ENCODE measurements around the gene KLF16. TPM values are rescaled to one million over a fixed set of nuclear protein-coding genes. Genes with fewer than 3 reads are reported as not detected.

KLF16 gene
- total and polyA plus RNA-seq, 2 donors from 2014 or later: 10.4 to 22.2 TPM

GRCh38 chr19:1817553-1818179 lies 45.7 kb downstream of the KLF16 start:
- TF ChIP-seq, protein P1, sequence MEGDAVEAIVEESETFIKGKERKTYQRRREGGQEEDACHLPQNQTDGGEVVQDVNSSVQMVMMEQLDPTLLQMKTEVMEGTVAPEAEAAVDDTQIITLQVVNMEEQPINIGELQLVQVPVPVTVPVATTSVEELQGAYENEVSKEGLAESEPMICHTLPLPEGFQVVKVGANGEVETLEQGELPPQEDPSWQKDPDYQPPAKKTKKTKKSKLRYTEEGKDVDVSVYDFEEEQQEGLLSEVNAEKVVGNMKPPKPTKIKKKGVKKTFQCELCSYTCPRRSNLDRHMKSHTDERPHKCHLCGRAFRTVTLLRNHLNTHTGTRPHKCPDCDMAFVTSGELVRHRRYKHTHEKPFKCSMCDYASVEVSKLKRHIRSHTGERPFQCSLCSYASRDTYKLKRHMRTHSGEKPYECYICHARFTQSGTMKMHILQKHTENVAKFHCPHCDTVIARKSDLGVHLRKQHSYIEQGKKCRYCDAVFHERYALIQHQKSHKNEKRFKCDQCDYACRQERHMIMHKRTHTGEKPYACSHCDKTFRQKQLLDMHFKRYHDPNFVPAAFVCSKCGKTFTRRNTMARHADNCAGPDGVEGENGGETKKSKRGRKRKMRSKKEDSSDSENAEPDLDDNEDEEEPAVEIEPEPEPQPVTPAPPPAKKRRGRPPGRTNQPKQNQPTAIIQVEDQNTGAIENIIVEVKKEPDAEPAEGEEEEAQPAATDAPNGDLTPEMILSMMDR (IDR thresholded peaks at IDR 0.05; ENCODE audit: borderline replicate concordance, extremely low read depth, insufficient read depth): no peak
- no peak for DNase-seq
- Histone ChIP-seq H3K27ac (ENCODE audit: low read depth in 2 of 2, low read length in 2 of 2) (no peak overlapping the region), H3K27me3 (ENCODE audit: control insufficient read depth, insufficient read depth, low read length) (no peaks in the 10 kb centered on the region), H3K4me1 (ENCODE audit: control insufficient read depth in 2 of 3, insufficient read depth in 2 of 3, low read depth in 1 of 3, low read length in 3 of 3) (peaks cover 0 to 8% (median 0%) of the 10 kb centered on the region in 3 donors), H3K9me3 (ENCODE audit: control insufficient read depth in 2 of 3, insufficient read depth in 1 of 3, low read length in 3 of 3) (no peaks in the 10 kb centered on the region), H3K36me3 (ENCODE audit: control insufficient read depth in 2 of 3, insufficient read depth in 3 of 3, low read length in 3 of 3) (peaks cover 0 to 16% (median 14%) of the 10 kb centered on the region in 3 donors), H3K4me3 (ENCODE audit: low read length in 3 of 3) (no peak overlapping the region), H3K9ac (ENCODE audit: low read length in 3 of 3) (no peak overlapping the region)
- FAIRE-seq: no peak
- intact Hi-C loops (cut with DNase I): no loop called here

DNA sequence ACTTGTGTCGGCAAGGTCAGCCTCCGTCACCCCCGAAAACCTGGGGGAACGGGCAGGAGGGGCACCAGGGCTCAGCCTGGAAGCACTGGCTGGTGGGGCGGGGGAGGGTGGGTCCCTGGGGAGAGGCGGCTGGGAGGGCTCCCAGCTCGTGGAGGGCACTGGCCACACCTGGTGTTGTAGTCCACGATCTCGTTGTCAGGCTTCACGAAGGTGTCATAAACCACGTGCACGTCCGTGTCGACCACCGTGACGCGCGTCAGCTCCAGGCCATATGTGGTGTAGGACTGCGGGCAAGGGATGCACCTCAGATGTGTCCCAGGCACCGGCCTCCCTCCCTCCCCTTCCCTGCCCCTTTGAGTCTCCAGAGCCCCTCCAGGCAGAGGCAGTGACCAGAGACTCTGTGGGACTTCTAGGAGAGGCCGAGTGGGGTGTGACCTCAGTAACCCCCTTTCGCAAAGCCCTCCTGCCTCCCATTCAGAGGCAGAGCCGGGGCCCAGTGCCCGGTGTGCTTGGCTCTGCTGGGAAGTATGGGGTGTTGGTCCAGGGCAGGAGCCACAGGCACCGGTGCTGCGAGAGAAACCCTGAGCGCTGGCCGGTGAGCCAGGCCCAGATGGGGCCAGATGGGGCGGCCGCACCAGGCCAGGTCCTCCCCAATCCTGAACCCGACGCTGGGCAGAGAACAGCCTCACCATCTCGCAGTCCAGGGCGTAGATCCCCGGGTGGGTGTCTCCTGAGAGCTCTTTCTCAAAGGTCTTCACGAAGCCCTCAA lies 46.7 kb downstream of the KLF16 start:
- H3K36me3 ChIP-seq (ENCODE audit: control insufficient read depth in 2 of 3, insufficient read depth in 3 of 3, low read length in 3 of 3): peaks cover 0 to 16% (median 12%) of the 10 kb centered on the region in 3 donors
- FAIRE-seq (no peak), DNase-seq (peak in 1 of 5 donors; percentile 41)
- H3K9me3 ChIP-seq (ENCODE audit: control insufficient read depth in 2 of 3, insufficient read depth in 1 of 3, low read length in 3 of 3): no peaks in the 10 kb centered on the region
- no peak overlapping the region for H3K27ac ChIP-seq (ENCODE audit: low read depth in 2 of 2, low read length in 2 of 2)
- intact Hi-C loops (cut with DNase I): no loop called here
- no peak overlapping the region for H3K9ac ChIP-seq (ENCODE audit: low read length in 3 of 3)
- no peak overlapping the region for H3K4me3 ChIP-seq (ENCODE audit: low read length in 3 of 3)
- TF ChIP-seq, protein P1 (IDR thresholded peaks at IDR 0.05; ENCODE audit: borderline replicate concordance, extremely low read depth, insufficient read depth): no peak
- no peaks in the 10 kb centered on the region for H3K27me3 ChIP-seq (ENCODE audit: control insufficient read depth, insufficient read depth, low read length)
- peaks cover 0 to 8% (median 0%) of the 10 kb centered on the region in 3 donors for H3K4me1 ChIP-seq (ENCODE audit: control insufficient read depth in 2 of 3, insufficient read depth in 2 of 3, low read depth in 1 of 3, low read length in 3 of 3)

GRCh38 chr19:1815605-1816529 lies 47.5 kb downstream of the KLF16 start:
- intact Hi-C loops (cut with DNase I): no loop called here
- TF ChIP-seq, protein P1 (IDR thresholded peaks at IDR 0.05; ENCODE audit: borderline replicate concordance, extremely low read depth, insufficient read depth): no peak
- H3K27ac ChIP-seq (ENCODE audit: low read depth in 2 of 2, low read length in 2 of 2): no peak overlapping the region
- H3K27me3 ChIP-seq (ENCODE audit: control insufficient read depth, insufficient read depth, low read length): no peaks in the 10 kb centered on the region
- FAIRE-seq: no peak
- H3K4me1 ChIP-seq (ENCODE audit: control insufficient read depth in 2 of 3, insufficient read depth in 2 of 3, low read depth in 1 of 3, low read length in 3 of 3): peaks cover 0 to 8% (median 0%) of the 10 kb centered on the region in 3 donors
- no peak overlapping the region for H3K4me3 ChIP-seq (ENCODE audit: low read length in 3 of 3)
- no peaks in the 10 kb centered on the region for H3K9me3 ChIP-seq (ENCODE audit: control insufficient read depth in 2 of 3, insufficient read depth in 1 of 3, low read length in 3 of 3)
- no peak overlapping the region for H3K9ac ChIP-seq (ENCODE audit: low read length in 3 of 3)
- peak in 1 of 5 donors; percentile 38 for DNase-seq
- H3K36me3 ChIP-seq (ENCODE audit: control insufficient read depth in 2 of 3, insufficient read depth in 3 of 3, low read length in 3 of 3): peaks cover 0 to 16% (median 9%) of the 10 kb centered on the region in 3 donors

All from kidney (tissue), 14 donors.